K562 (cell line): ENCODE results near the gene TTC39A. TPM values are rescaled to one million over a fixed set of nuclear protein-coding genes. Genes with fewer than 3 reads are reported as not detected.

Experiments used
- ATAC-seq: fragments of 200-7000 bp; cut with Tn5 transposase; 3 replicates; pipeline ENCODE4 v1.9.1; 2020; ENCODE audit warnings: moderate library complexity
- BruUV-seq: library from RNA; stranded (reverse); fragments of 400-500 nt; replicated peaks from 2 replicates; lab custom pipeline; 2021; lab: Mats Ljungman, UMichigan
- CTCF ChIA-PET: fragments of 300-600 bp; formaldehyde crosslinking; extraction: SDS; loops from one replicate; lab custom pipeline; 2021; ENCODE audit warnings: low intra/inter-chr PET ratio; lab: Yijun Ruan, JAX
- POLR2A ChIA-PET: fragments of 300-600, 350-650 bp; sonication (Branson Sonifier 250); formaldehyde crosslinking; extraction: SDS; loops from one replicate; lab custom pipeline; 2021; ENCODE audit warnings: antibody characterized with exemption, inconsistent platforms; lab: Yijun Ruan, JAX
- DNase-seq, 4 experiments: peaks; one replicate each; pipeline versions ENCODE4 v3.0.0 to v3.0.0-alpha.2; 2011 to 2018; ENCODE audit warnings: low spot score in 3 of 4, mixed read lengths in 3 of 4; ENCODE audit errors: extremely low read depth in 1 of 4
- FAIRE-seq: peaks from 2 replicates; lab custom pipeline; 2011; peaks lifted over from hg19 to GRCh38; lab: Jason Lieb, UNC
- H2AFZ ChIP-seq: 2 replicates; pipeline ENCODE4 v1.6.0; 2011; ENCODE audit warnings: low read depth, low read length, control low read depth, inconsistent platforms
- H3K27ac ChIP-seq: fragments of 200-600 bp; 3 replicates; pipeline ENCODE4 v1.8.0; 2011; ENCODE audit warnings: low read depth, mild to moderate bottlenecking, control low read depth, inconsistent platforms, low read length, moderate library complexity, mixed read lengths; ENCODE audit errors: extremely low read depth
- H3K27me3 ChIP-seq, 2 experiments: fragments of 300-600 bp in 1 of 2; 2 replicates in 1 of 2; 3 replicates in 1 of 2; pipeline versions ENCODE4 v1.6.0 to v1.8.0; 2011; ENCODE audit warnings: inconsistent platforms in 2 of 2, low read length in 2 of 2, mild to moderate bottlenecking in 1 of 2, mixed read lengths in 1 of 2, moderate library complexity in 1 of 2; ENCODE audit not compliant: control insufficient read depth in 2 of 2, insufficient read depth in 2 of 2
- H3K36me3 ChIP-seq: fragments of 300-600 bp; 3 replicates; pipeline ENCODE4 v1.8.0; 2011; ENCODE audit warnings: mild to moderate bottlenecking, low read length, inconsistent platforms; ENCODE audit not compliant: control insufficient read depth, insufficient read depth
- H3K4me1 ChIP-seq, 2 experiments: fragments of 200-600 bp in 1 of 2; replicated peaks in 1 of 2; 2 replicates in 1 of 2; 3 replicates in 1 of 2; pipeline versions ENCODE4 v1.5.1 to v1.8.0; 2011; ENCODE audit warnings: inconsistent platforms in 2 of 2, low read length in 2 of 2, mild to moderate bottlenecking in 1 of 2, mixed read lengths in 1 of 2, moderate library complexity in 1 of 2; ENCODE audit not compliant: control insufficient read depth in 2 of 2, insufficient read depth in 2 of 2
- H3K4me2 ChIP-seq: 2 replicates; pipeline ENCODE4 v1.6.1; 2011; ENCODE audit warnings: low read length, control low read depth, inconsistent platforms, mixed read lengths; ENCODE audit not compliant: insufficient read depth
- H3K4me3 ChIP-seq: fragments of 200-600 bp; sonication (generic), shearing (Covaris generic); 2 replicates; pipeline ENCODE4 v1.5.1; 2016; ENCODE audit warnings: control low read depth, inconsistent platforms
- H3K79me2 ChIP-seq: fragments of 200-600 bp; 3 replicates; pipeline ENCODE4 v1.8.0; 2011; ENCODE audit warnings: low read length, inconsistent platforms; ENCODE audit not compliant: control insufficient read depth, insufficient read depth
- H3K9ac ChIP-seq, 2 experiments: 2 replicates each; pipeline versions ENCODE4 v1.6.0 to v1.6.1; 2011; ENCODE audit warnings: low read depth in 2 of 2, low read length in 2 of 2, control low read depth in 1 of 2, inconsistent platforms in 1 of 2, mild to moderate bottlenecking in 1 of 2, mixed read lengths in 1 of 2; ENCODE audit not compliant: insufficient read depth in 1 of 2
- H3K9me1 ChIP-seq: one replicate; pipeline ENCODE4 v1.6.0; 2011; ENCODE audit warnings: inconsistent platforms, mild to moderate bottlenecking, low read length, moderate library complexity; ENCODE audit not compliant: control insufficient read depth, insufficient read depth
- H3K9me3 ChIP-seq: replicated peaks from 2 replicates; pipeline ENCODE4 v1.5.1; 2011; ENCODE audit warnings: low read depth, low read length, inconsistent platforms; ENCODE audit not compliant: control insufficient read depth, insufficient read depth
- H4K20me1 ChIP-seq: replicated peaks from 2 replicates; pipeline ENCODE4 v1.6.1; 2011; ENCODE audit warnings: low read length, inconsistent platforms, mixed read lengths; ENCODE audit not compliant: control insufficient read depth, insufficient read depth
- C11orf30 ChIP-seq: fragments of 450-650 bp; IDR thresholded peaks from 2 replicates; pipeline ENCODE4 v1.6.1; 2016; ENCODE audit warnings: low read depth, mild to moderate bottlenecking
- CBX8 ChIP-seq: fragments of 200-600 bp; sonication (generic); IDR thresholded peaks from 2 replicates; pipeline ENCODE4 v1.6.1; 2012; ENCODE audit warnings: borderline replicate concordance, mixed run types, low read depth, mild to moderate bottlenecking, moderate library complexity, mixed read lengths, low read length, control low read depth, inconsistent platforms; ENCODE audit not compliant: poor library complexity, severe bottlenecking; ENCODE audit errors: extremely low read depth
- FIP1L1 ChIP-seq: fragments of 200-400 bp; formaldehyde crosslinking; IDR thresholded peaks from 2 replicates; pipeline ENCODE4 v1.6.1; 2018; ENCODE audit warnings: mild to moderate bottlenecking, low read depth, low read length; ENCODE audit not compliant: poor library complexity, severe bottlenecking
- FOXP1 ChIP-seq: sonication (generic); formaldehyde crosslinking; IDR thresholded peaks from 2 replicates; pipeline ENCODE4 v1.8.0; 2022; ENCODE audit warnings: mild to moderate bottlenecking, missing genetic modification reagents
- HMBOX1 ChIP-seq: sonication (generic); IDR thresholded peaks from 2 replicates; pipeline ENCODE4 v1.6.1; 2016
- JUND ChIP-seq, 2 experiments: IDR thresholded peaks; 2 replicates in 1 of 2; 3 replicates in 1 of 2; pipeline ENCODE4 v1.6.1; 2011; ENCODE audit warnings: borderline replicate concordance in 2 of 2, low read depth in 2 of 2, low read length in 2 of 2, improper control_type of control experiment in 1 of 2, missing biosample characterization in 1 of 2, missing genetic modification characterization in 1 of 2, missing genetic modification reagents in 1 of 2
- NCOA1 ChIP-seq: fragments of 450-650 bp; IDR thresholded peaks from 2 replicates; pipeline ENCODE4 v1.6.1; 2016; ENCODE audit warnings: low read depth
- POLR2AphosphoS5 ChIP-seq: IDR thresholded peaks from 2 replicates; pipeline ENCODE4 v1.6.1; 2011; ENCODE audit warnings: mild to moderate bottlenecking, low read depth, low read length, moderate library complexity; ENCODE audit not compliant: control insufficient read depth, insufficient read depth
- PTTG1 ChIP-seq: fragments of 450-650 bp; IDR thresholded peaks from 2 replicates; pipeline ENCODE4 v1.6.1; 2016; ENCODE audit warnings: low read depth, mild to moderate bottlenecking, missing genetic modification characterization, missing compliant biosample characterization
- RBBP5 ChIP-seq: fragments of 200-600 bp; sonication (generic); IDR thresholded peaks from 2 replicates; pipeline ENCODE4 v1.6.1; 2012; ENCODE audit warnings: borderline replicate concordance, mild to moderate bottlenecking, low read length, control low read depth, inconsistent platforms; ENCODE audit not compliant: insufficient read depth, poor library complexity, severe bottlenecking
- UBTF ChIP-seq, 2 experiments: IDR thresholded peaks; 2 replicates each; pipeline ENCODE4 v1.6.1; 2012; ENCODE audit warnings: improper control_type of control experiment in 2 of 2, low read depth in 2 of 2, low read length in 2 of 2, borderline replicate concordance in 1 of 2
- ZC3H8 ChIP-seq: fragments of 450-650 bp; IDR thresholded peaks from 2 replicates; pipeline ENCODE4 v1.6.1; 2017
- ZNF347 ChIP-seq: fragments of 450-650 bp; formaldehyde crosslinking; IDR thresholded peaks from 2 replicates; pipeline ENCODE4 v1.4.0; 2020; ENCODE audit warnings: low read depth, mild to moderate bottlenecking, moderate library complexity
- ZNF778 ChIP-seq: fragments of 450-650 bp; formaldehyde crosslinking; IDR thresholded peaks from 2 replicates; pipeline ENCODE4 v1.4.0; 2020; ENCODE audit warnings: mild to moderate bottlenecking, moderate library complexity
- ZSCAN29 ChIP-seq: fragments of 450-650 bp; IDR thresholded peaks from 2 replicates; pipeline ENCODE4 v1.6.1; 2017
- WGBS: fragments of 100-300 bp; shearing (Covaris generic); methylation state at CpG from one replicate; pipeline ENCODE4 v1.1.6; 2016; ENCODE audit warnings: low coverage, mixed read lengths; ENCODE audit not compliant: insufficient coverage; ENCODE audit errors: missing lambda C conversion rate; 5-methylcytosine and 5-hydroxymethylcytosine counted together
- in situ Hi-C: fragments of 300-500 bp; cut with MboI; formaldehyde crosslinking; loops from 4 replicates; pipeline ENCODE4 v1.15.0; 2018; ENCODE audit warnings: inconsistent platforms, mixed read lengths
- intact Hi-C: fragments of 100-400 bp; cut with micrococcal nuclease; formaldehyde crosslinking; loops from 2 replicates; pipeline ENCODE4 v1.14.2; 2022
- polyA plus RNA-seq, 8 experiments: library from polyadenylated mRNA; depleted of rRNA in 4 of 8; stranded (reverse) in 5 of 8; unstranded in 3 of 8; fragments of >200 nt; fragmentation: Nextera tagmentation in 2 of 8; fragmentation: Illumina TruSeq in 1 of 8; extraction: Ambion mirVana in 2 of 8; extraction: Trizol in 1 of 8; gene quantifications; 2 replicates each; pipeline versions ENCODE4 v1.2.1 to v1.2.3, GENCODE V29; 2011 to 2014; ENCODE audit warnings: inconsistent platforms in 1 of 8, missing spikeins in 1 of 8
- total RNA-seq, 7 experiments: library from RNA; depleted of rRNA in 6 of 7; stranded (reverse); fragments of >200 nt in 6 of 7; fragmentation: Illumina TruSeq in 2 of 7; extraction: Trizol in 2 of 7; gene quantifications; 2 replicates each; pipeline versions ENCODE4 v1.2.1 to v1.2.3, GENCODE V29; 2011 to 2021; ENCODE audit warnings: low replicate concordance in 1 of 7
- TF ChIP-seq, protein P1 (sequence below): fragments of 250-450 bp; sonication (Bioruptor Pico); IDR thresholded peaks from 2 replicates; pipeline ENCODE4 v1.5.0; 2021; ENCODE audit warnings: mild to moderate bottlenecking, moderate library complexity

TTC39A gene
- total and polyA plus RNA-seq, 9 of the 15 experiments (the other 6 are each of a cell fraction or from before 2014, with no cell fraction given) = 0.18 to 0.82 (median 0.35) TPM

DNA sequence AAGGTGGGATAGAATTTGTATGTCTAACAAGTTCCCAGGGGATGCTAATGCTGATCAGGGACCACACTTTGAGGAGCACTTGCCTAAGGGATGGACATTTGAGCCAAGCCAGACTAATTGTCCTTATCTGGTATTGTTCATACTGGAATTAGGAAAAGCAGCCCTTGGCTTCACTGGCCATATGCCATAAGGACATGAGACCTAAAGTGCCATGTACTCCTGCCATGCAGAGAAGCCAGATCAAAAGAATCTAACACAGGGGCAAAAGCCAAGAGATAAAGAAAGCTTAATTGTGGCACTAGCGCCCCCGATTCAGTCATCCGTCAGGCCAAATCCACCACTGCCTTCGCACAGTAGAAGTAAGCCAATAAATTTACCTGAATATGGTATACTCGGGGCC lies 48.6 kb downstream of the TTC39A start:
- Histone ChIP-seq H3K9me1 (peaks cover 2% of the 10 kb centered on the region), H3K36me3 (no peaks in the 10 kb centered on the region), H3K27ac (no peak overlapping the region), H3K4me3 (no peak overlapping the region), H3K9ac (no peak overlapping the region)
- CTCF ChIA-PET = no interaction called here
- WGBS = 93% methylated on average over 5 of the region's 5 CpGs
- no TSS peak for BruUV-seq
- DNase-seq = no peak
- TF ChIP-seq FOXP1 = no peak
- no peak for TF ChIP-seq PTTG1 (tag)
- no peak for TF ChIP-seq POLR2AphosphoS5
- TF ChIP-seq CBX8 = no peak
- TF ChIP-seq ZSCAN29 = no peak
- TF ChIP-seq JUND (IDR thresholded peaks at IDR 0.05; ENCODE audit: borderline replicate concordance, low read depth, low read length) = no peak
- no peak for TF ChIP-seq JUND (tag; IDR thresholded peaks at IDR 0.05; ENCODE audit: borderline replicate concordance, low read depth, low read length)
- no peak for TF ChIP-seq HMBOX1
- TF ChIP-seq C11orf30 = no peak
- TF ChIP-seq UBTF (IDR thresholded peaks at IDR 0.05; ENCODE audit: borderline replicate concordance in 1 of 2, low read depth in 2 of 2, low read length in 2 of 2) = no peak
- no peak for TF ChIP-seq RBBP5
- TF ChIP-seq, protein P1, sequence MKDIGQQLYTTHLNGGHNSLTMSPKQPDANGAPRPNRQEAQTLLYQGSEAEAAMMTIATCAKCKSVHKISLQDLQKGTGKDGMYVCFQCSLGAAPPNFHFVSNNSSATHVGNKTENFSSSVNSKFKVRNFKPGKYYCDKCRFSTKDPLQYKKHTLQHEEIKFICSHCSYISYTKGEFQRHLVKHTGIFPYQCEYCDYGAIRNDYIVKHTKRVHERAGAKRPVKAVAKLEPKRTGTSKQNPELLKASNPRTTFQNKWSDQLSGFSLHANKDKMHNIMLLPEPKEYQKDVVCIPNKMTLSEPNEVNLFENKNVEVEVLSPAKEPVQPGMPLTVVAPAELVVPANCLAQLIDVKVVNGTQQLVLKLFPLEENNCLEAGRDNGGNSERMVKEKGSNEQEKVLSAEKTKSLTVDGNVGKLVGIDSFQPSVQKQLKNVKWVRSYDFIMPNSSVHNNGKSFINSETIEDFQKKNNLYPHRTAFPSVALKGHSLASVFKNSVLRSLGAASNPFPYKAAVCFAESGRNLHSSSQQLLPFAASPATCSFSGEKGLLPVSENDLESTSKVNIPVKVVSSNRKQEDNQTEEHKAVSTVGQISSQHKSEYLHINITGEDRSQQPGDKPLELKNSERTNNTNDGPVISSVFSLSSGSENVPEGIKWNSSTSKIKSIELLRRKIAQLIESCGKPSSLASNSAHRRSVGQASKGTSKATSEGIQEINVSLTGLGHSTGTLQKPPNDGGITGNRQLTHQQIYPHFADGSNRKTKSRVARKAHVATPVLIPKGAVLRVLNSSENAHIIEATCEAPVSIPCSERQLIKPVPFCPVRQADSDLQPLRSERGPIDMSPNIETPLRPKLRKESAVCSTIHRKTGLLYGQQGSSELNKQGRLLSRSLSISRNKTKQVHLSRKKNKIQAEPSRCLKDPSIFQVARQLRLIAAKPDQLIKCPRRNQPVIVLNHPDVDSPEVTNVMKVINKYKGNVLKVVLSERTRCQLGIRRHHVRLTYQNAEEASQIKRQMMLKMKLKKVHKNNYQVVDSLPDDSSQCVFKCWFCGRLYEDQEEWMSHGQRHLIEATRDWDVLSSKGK = no peak
- TF ChIP-seq ZC3H8 = no peak
- no peak for TF ChIP-seq ZNF778
- TF ChIP-seq ZNF347 (CRISPR knock-in tag) = no peak
- TF ChIP-seq FIP1L1 = no peak
- TF ChIP-seq NCOA1 = no peak
- TF ChIP-seq, all 486 proteins: peak for 0
- Histone ChIP-seq H3K79me2 (no peaks in the 10 kb centered on the region), H3K4me2 (no peak overlapping the region), H3K27me3 (no peaks in the 10 kb centered on the region), H3K9me3 (no peaks in the 10 kb centered on the region), H4K20me1 (no peaks in the 10 kb centered on the region; the same call in 1 of the 2 replicates), H3K4me1 (peaks cover 23 to 30% of the 10 kb centered on the region in 2 experiments; a peak in 4 of 5 replicates), H2AFZ (no peak overlapping the region)
- in situ Hi-C loops = no loop called here
- POLR2A ChIA-PET = no interaction called here
- intact Hi-C loops = loop anchor here (5.0 to 10.0 kb wide), 2 partner anchors 65 to 917 kb away; no protein-coding TSS in a partner anchor
- no peak for FAIRE-seq
- no peak for ATAC-seq
